Endothelial cell of umbilical vein (primary cell): ENCODE measurements around the gene USP11. TPM values are rescaled to one million over a fixed set of nuclear protein-coding genes. Genes with fewer than 3 reads are reported as not detected.

Source experiments
- BruUV-seq: library from RNA; stranded (reverse); fragments of 400-500 nt; replicated peaks from 2 replicates; lab custom pipeline; 2021; lab: Mats Ljungman, UMichigan
- CTCF ChIA-PET: fragments of 300-600, 350-600 bp; sonication (Branson Sonifier 250); formaldehyde crosslinking; loops from one replicate; lab custom pipeline; 2021; ENCODE audit warnings: antibody characterized with exemption, inconsistent platforms; lab: Charles Lee
- POLR2A ChIA-PET: fragments of 300-600, 350-600 bp; sonication (Branson Sonifier 250); formaldehyde crosslinking; loops from one replicate; lab custom pipeline; 2021; ENCODE audit warnings: antibody characterized with exemption, inconsistent platforms; lab: Charles Lee
- DNase-seq: peaks from one replicate; pipeline ENCODE4 v3.0.0-alpha.2; 2011; ENCODE audit warnings: low read depth, low spot score
- FAIRE-seq: peaks from 2 replicates; lab custom pipeline; 2011; peaks lifted over from hg19 to GRCh38; lab: Jason Lieb, UNC
- H2AFZ ChIP-seq: 2 replicates; pipeline ENCODE4 v1.6.0; 2012; ENCODE audit warnings: low read depth, low read length, control low read depth, inconsistent platforms
- H3K27ac ChIP-seq: 2 replicates; pipeline ENCODE4 v1.5.1; 2011; ENCODE audit warnings: low read depth, mild to moderate bottlenecking, control low read depth, low read length, moderate library complexity; ENCODE audit not compliant: insufficient read depth
- H3K27me3 ChIP-seq, 2 experiments: 2 replicates each; pipeline versions ENCODE4 v1.6.0 to v1.6.1; 2011; ENCODE audit warnings: low read length in 2 of 2, mixed read lengths in 1 of 2; ENCODE audit not compliant: control insufficient read depth in 2 of 2, insufficient read depth in 2 of 2
- H3K36me3 ChIP-seq, 2 experiments: 2 replicates in 1 of 2; 3 replicates in 1 of 2; pipeline ENCODE4 v1.5.1; 2011; ENCODE audit warnings: low read length in 2 of 2, mild to moderate bottlenecking in 1 of 2, moderate library complexity in 1 of 2; ENCODE audit not compliant: control insufficient read depth in 2 of 2, insufficient read depth in 2 of 2; ENCODE audit errors: extremely low read depth in 1 of 2
- H3K4me1 ChIP-seq: 3 replicates; pipeline ENCODE4 v1.5.1; 2011; ENCODE audit warnings: mild to moderate bottlenecking, low read length; ENCODE audit not compliant: control insufficient read depth, insufficient read depth; ENCODE audit errors: extremely low read depth
- H3K4me2 ChIP-seq: 2 replicates; pipeline ENCODE4 v1.6.1; 2011; ENCODE audit warnings: low read length, control low read depth, mixed read lengths; ENCODE audit not compliant: insufficient read depth
- H3K4me3 ChIP-seq, 3 experiments: fragments of 200-600 bp in 1 of 3; sonication (generic), shearing (Covaris generic) in 1 of 3; replicated peaks in 1 of 3; 2 replicates each; pipeline ENCODE4 v1.5.1; 2011 to 2016; ENCODE audit warnings: control low read depth in 3 of 3, low read length in 3 of 3, mild to moderate bottlenecking in 2 of 3, inconsistent platforms in 1 of 3, low read depth in 1 of 3, moderate library complexity in 1 of 3; ENCODE audit not compliant: insufficient read depth in 1 of 3
- H3K79me2 ChIP-seq: 2 replicates; pipeline ENCODE4 v1.6.0; 2012; ENCODE audit warnings: low read length, inconsistent platforms; ENCODE audit not compliant: control insufficient read depth, insufficient read depth
- H3K9ac ChIP-seq: replicated peaks from 2 replicates; pipeline ENCODE3; 2011; ENCODE audit warnings: low read length, control low read depth; ENCODE audit not compliant: insufficient read depth; ENCODE audit errors: extremely low read depth
- H3K9me1 ChIP-seq: replicated peaks from 3 replicates; pipeline ENCODE4 v1.6.0; 2011; ENCODE audit warnings: mild to moderate bottlenecking, low read length; ENCODE audit not compliant: control insufficient read depth, insufficient read depth; ENCODE audit errors: extremely low read depth
- H3K9me3 ChIP-seq: replicated peaks from 2 replicates; pipeline ENCODE4 v1.5.1; 2012; ENCODE audit warnings: low read length, inconsistent platforms; ENCODE audit not compliant: control insufficient read depth, insufficient read depth
- H4K20me1 ChIP-seq: replicated peaks from 2 replicates; pipeline ENCODE3; 2011; ENCODE audit warnings: mild to moderate bottlenecking, low read length; ENCODE audit not compliant: control insufficient read depth, insufficient read depth; ENCODE audit errors: extremely low read depth
- CTCF ChIP-seq, 2 donors: IDR thresholded peaks; 1 replicate in 1 of 2; 2 replicates in 1 of 2; pipeline ENCODE4 v1.5.1; 2011; ENCODE audit warnings: low read length in 2 of 2, mild to moderate bottlenecking in 2 of 2, moderate library complexity in 2 of 2, control low read depth in 1 of 2, inconsistent platforms in 1 of 2, low read depth in 1 of 2; ENCODE audit not compliant: insufficient read depth in 1 of 2; ENCODE audit errors: extremely low read depth in 1 of 2
- EZH2 ChIP-seq: IDR thresholded peaks from 2 replicates; pipeline ENCODE4 v1.6.1; 2012; ENCODE audit warnings: borderline replicate concordance, low read depth, mild to moderate bottlenecking, moderate library complexity, low read length, inconsistent platforms; ENCODE audit not compliant: severe bottlenecking
- FOS ChIP-seq: IDR thresholded peaks from 2 replicates; pipeline ENCODE4 v1.6.1; 2011; ENCODE audit warnings: mild to moderate bottlenecking, low read length, moderate library complexity, borderline replicate concordance; ENCODE audit not compliant: insufficient read depth
- GATA2 ChIP-seq: IDR thresholded peaks from 2 replicates; pipeline ENCODE4 v1.7.0; 2011; ENCODE audit warnings: low read depth, mild to moderate bottlenecking, moderate library complexity, mixed read lengths, low read length; ENCODE audit not compliant: insufficient read length, insufficient read depth
- JUN ChIP-seq: IDR thresholded peaks from 2 replicates; pipeline ENCODE4 v1.6.1; 2011; ENCODE audit warnings: borderline replicate concordance, low read depth; ENCODE audit not compliant: insufficient read length, insufficient read depth
- MAX ChIP-seq: IDR thresholded peaks from 2 replicates; pipeline ENCODE4 v1.6.1; 2011; ENCODE audit not compliant: insufficient read depth, insufficient read length
- MYC ChIP-seq: IDR thresholded peaks from one replicate; pipeline ENCODE4 v1.6.1; 2011; ENCODE audit warnings: mild to moderate bottlenecking, low read depth, low read length
- POLR2A ChIP-seq: IDR thresholded peaks from 2 replicates; pipeline ENCODE4 v1.6.1; 2012; ENCODE audit warnings: low read depth, mild to moderate bottlenecking, control low read depth, low read length
- POLR2AphosphoS5 ChIP-seq: IDR thresholded peaks from 2 replicates; pipeline ENCODE4 v1.6.1; 2012; ENCODE audit warnings: low read depth, mild to moderate bottlenecking, control low read depth, low read length, moderate library complexity; ENCODE audit not compliant: insufficient read depth
- dilution Hi-C: fragments of 300-500 bp; cut with MboI; formaldehyde crosslinking; loops from one replicate; pipeline ENCODE4 v1.15.0; 2019; ENCODE audit warnings: low sequenced_read_pairs; ENCODE audit not compliant: extremely low pct_ligation_motif_present
- intact Hi-C: fragments of 100-400 bp; cut with micrococcal nuclease; formaldehyde crosslinking; loops from one replicate; pipeline ENCODE4 v1.10.0; 2022
- polyA plus RNA-seq, 4 experiments: library from polyadenylated mRNA; depleted of rRNA in 3 of 4; stranded (reverse) in 3 of 4; unstranded in 1 of 4; fragments of >200 nt; gene quantifications; 2 replicates each; pipeline versions ENCODE4 v1.2.1 to v1.2.3, GENCODE V29; 2011 to 2012; ENCODE audit warnings: missing spikeins in 1 of 4
- total RNA-seq: library from RNA; stranded (reverse); gene quantifications from 2 replicates; pipeline ENCODE4 v1.2.3, GENCODE V29; 2021

The USP11 gene
- total and polyA plus RNA-seq, 2 donors (not counting 3 experiments of a cell fraction or from before 2014, with no cell fraction given) = 24.0 to 36.4 TPM

GRCh38 chrX:47223476-47224250 lies 9.1 kb upstream of the USP11 start:
- H3K9me1 ChIP-seq = no peaks in the 10 kb centered on the region
- ChIA-PET POLR2A (no interaction called here), CTCF (interaction anchor here (0.7 kb wide), 1 partner anchor 29 kb away, joined by 3 read pairs; no protein-coding TSS in a partner anchor)
- H3K4me2 ChIP-seq = no peak overlapping the region
- BruUV-seq = no TSS peak
- FAIRE-seq (no peak), DNase-seq (no peak)
- dilution Hi-C loops = no loop called here
- H3K27me3 ChIP-seq = no peaks in the 10 kb centered on the region
- H4K20me1 ChIP-seq = no peaks in the 10 kb centered on the region
- no peak overlapping the region for H2AFZ ChIP-seq
- peaks cover 8 to 36% of the 10 kb centered on the region in 2 experiments for H3K36me3 ChIP-seq
- no peak overlapping the region for H3K4me3 ChIP-seq
- H3K9ac ChIP-seq = no peak overlapping the region
- no peak overlapping the region for H3K27ac ChIP-seq
- H3K9me3 ChIP-seq = no peaks in the 10 kb centered on the region
- H3K4me1 ChIP-seq = no peaks in the 10 kb centered on the region
- intact Hi-C loops = no loop called here
- TF ChIP-seq JUN (no peak), MYC (no peak)
- H3K79me2 ChIP-seq = peaks cover 41% of the 10 kb centered on the region

DNA sequence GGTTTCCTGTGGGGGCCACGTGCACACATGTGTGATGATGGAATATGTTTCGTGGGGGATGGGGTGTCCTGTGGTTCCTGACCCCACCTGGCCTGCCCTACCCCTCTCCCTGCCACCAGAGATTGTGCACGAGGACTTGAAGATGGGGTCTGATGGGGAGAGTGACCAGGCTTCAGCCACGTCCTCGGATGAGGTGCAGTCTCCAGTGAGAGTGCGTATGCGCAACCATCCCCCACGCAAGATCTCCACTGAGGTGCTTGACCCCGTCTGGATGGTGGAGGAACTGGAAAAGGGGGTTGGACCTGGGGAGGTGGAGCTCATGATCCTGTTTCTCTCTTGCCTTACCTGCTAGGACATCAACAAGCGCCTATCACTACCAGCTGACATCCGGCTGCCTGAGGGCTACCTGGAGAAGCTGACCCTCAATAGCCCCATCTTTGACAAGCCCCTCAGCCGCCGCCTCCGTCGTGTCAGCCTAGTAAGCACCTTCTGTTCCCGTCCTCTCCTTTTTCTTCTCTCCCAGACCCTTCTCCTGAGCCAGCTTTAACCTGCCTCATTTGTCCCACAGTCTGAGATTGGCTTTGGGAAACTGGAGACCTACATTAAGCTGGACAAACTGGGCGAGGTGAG lies 8.4 kb upstream of the USP11 start:
- H3K36me3 ChIP-seq = peaks cover 8 to 39% of the 10 kb centered on the region in 2 experiments
- no peak overlapping the region for H3K4me3 ChIP-seq
- no peak for TF ChIP-seq JUN
- TF ChIP-seq POLR2A = no peak
- no peak for TF ChIP-seq MYC
- no peak for TF ChIP-seq GATA2
- TF ChIP-seq CTCF (IDR thresholded peaks at IDR 0.05; ENCODE audit: extremely low read depth in 1 of 2, insufficient read depth in 1 of 2, low read depth in 1 of 2, low read length in 2 of 2) = no peak
- no peak for TF ChIP-seq POLR2AphosphoS5
- TF ChIP-seq FOS = no peak
- no peak for TF ChIP-seq MAX
- no peak for TF ChIP-seq EZH2
- dilution Hi-C loops (no loop called here), intact Hi-C loops (no loop called here)
- H3K9me1 ChIP-seq = no peaks in the 10 kb centered on the region
- H3K4me1 ChIP-seq = no peaks in the 10 kb centered on the region
- peaks cover 34% of the 10 kb centered on the region for H3K79me2 ChIP-seq
- H3K9me3 ChIP-seq = no peaks in the 10 kb centered on the region
- ChIA-PET CTCF (no interaction called here), POLR2A (no interaction called here)
- BruUV-seq = no TSS peak
- H3K27ac ChIP-seq = no peak overlapping the region
- no peaks in the 10 kb centered on the region for H3K27me3 ChIP-seq
- DNase-seq (no peak), FAIRE-seq (no peak)
- no peak overlapping the region for H3K9ac ChIP-seq
- no peak overlapping the region for H3K4me2 ChIP-seq
- no peak overlapping the region for H2AFZ ChIP-seq
- H4K20me1 ChIP-seq = no peaks in the 10 kb centered on the region
